Parathyroid adenoma (tissue), 2 donors: Measurements from ENCODE around the gene C1QTNF8.

Experiments used
- H2AFZ ChIP-seq: fragments of 300-600 bp; sonication (generic); one replicate; pipeline ENCODE4 v1.7.0; 2017; ENCODE audit warnings: antibody characterized with exemption, mild to moderate bottlenecking
- H3K27ac ChIP-seq: fragments of 300-600 bp; sonication (generic); one replicate; pipeline ENCODE4 v1.7.0; 2017
- H3K27me3 ChIP-seq: fragments of 300-600 bp; sonication (generic); one replicate; pipeline ENCODE4 v1.7.0; 2017; ENCODE audit warnings: low read length; ENCODE audit not compliant: control insufficient read depth, insufficient read depth
- H3K36me3 ChIP-seq: fragments of 300-600 bp; sonication (generic); one replicate; pipeline ENCODE4 v1.7.0; 2017; ENCODE audit warnings: low read length; ENCODE audit not compliant: control insufficient read depth, insufficient read depth
- H3K4me1 ChIP-seq: fragments of 300-600 bp; sonication (generic); one replicate; pipeline ENCODE4 v1.7.0; 2017; ENCODE audit warnings: control low read depth
- H3K4me2 ChIP-seq: fragments of 300-600 bp; sonication (generic); one replicate; pipeline ENCODE4 v1.7.0; 2017; ENCODE audit warnings: low read length
- H3K4me3 ChIP-seq: fragments of 300-600 bp; sonication (generic); one replicate; pipeline ENCODE4 v1.7.0; 2017; ENCODE audit warnings: low read depth, low read length
- H3K79me2 ChIP-seq: fragments of 300-600 bp; sonication (generic); one replicate; pipeline ENCODE4 v1.7.0; 2017; ENCODE audit warnings: control low read depth
- H3K9ac ChIP-seq: fragments of 300-600 bp; sonication (generic); one replicate; pipeline ENCODE4 v1.7.0; 2017; ENCODE audit warnings: mild to moderate bottlenecking
- H3K9me3 ChIP-seq: fragments of 300-600 bp; sonication (generic); one replicate; pipeline ENCODE4 v1.7.0; 2017; ENCODE audit warnings: low read length; ENCODE audit not compliant: control insufficient read depth
- CTCF ChIP-seq: fragments of 300-600 bp; sonication (generic); IDR thresholded peaks from one replicate; pipeline ENCODE4 v1.7.0; 2017; ENCODE audit warnings: antibody characterized with exemption, mild to moderate bottlenecking
- donor health status: primary hyperparathyroidism.

C1QTNF8 gene

DNA sequence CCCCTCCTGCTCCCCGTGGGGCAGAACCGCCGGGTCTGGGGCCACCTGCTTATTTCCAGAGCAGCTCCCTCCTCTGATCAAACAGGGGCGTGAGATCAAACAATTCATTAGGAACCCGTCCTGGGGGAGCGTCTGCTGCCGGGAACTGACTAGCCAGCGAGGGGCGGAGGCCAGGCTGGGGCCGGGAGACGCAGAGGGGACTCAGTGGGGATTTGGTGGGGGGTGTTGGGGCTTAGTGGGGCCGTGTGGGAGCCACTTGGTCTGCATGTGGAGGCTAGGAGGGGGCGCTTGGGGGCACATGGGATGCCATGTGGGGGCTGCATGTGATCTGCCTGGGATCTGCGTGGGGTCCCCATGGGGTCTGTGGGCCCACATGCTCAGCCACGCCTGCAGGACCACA lies 36.4 kb upstream of the C1QTNF8 start:
- H3K36me3 ChIP-seq = no peaks in the 10 kb centered on the region
- H3K9me3 ChIP-seq = no peaks in the 10 kb centered on the region
- no peak overlapping the region for H2AFZ ChIP-seq

DNA sequence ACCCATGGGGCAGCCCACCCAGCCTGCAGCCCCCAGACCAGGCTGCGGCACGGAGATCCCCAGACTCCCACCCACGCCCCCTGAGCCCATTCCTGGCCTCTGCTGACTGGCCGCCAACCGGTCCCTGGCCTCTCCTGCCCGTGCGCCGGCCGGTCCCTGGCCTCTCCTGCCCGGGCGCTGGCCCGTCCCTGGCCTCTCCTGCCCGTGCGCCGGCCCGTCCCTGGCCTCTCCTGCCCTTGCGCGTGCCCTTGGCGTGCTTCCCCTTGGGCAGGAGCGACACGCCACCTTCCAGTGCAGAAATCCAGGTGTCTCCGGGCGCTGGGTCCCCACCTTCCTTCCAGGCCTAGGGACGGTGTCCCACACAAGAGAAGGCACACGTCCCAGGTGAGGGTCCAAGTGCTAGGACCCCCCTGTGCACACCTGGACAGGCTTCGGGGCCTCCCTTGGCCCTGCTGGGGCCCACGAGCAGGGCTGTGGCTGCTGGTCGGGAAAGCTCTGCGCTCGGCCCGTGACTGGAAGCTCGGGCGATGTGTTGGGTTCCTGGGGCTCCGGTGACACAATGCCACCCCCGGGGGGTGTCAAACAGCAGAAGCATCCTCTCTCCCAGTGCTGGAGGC lies 35.4 kb upstream of the C1QTNF8 start:
- Histone ChIP-seq H3K36me3 (no peaks in the 10 kb centered on the region), H3K9ac (no peak overlapping the region), H3K4me2 (no peak overlapping the region), H3K4me3 (no peak overlapping the region), H3K27ac (no peak overlapping the region), H3K4me1 (no peaks in the 10 kb centered on the region), H3K79me2 (no peaks in the 10 kb centered on the region), H3K9me3 (no peaks in the 10 kb centered on the region), H3K27me3 (no peaks in the 10 kb centered on the region), H2AFZ (no peak overlapping the region)
- TF ChIP-seq CTCF = no peak

More for the DNA sequence above, 36.4 kb upstream of the C1QTNF8 start:
- Histone ChIP-seq H3K9ac (no peak overlapping the region), H3K4me3 (no peak overlapping the region), H3K4me2 (no peak overlapping the region), H3K27ac (no peak overlapping the region), H3K4me1 (no peaks in the 10 kb centered on the region), H3K79me2 (no peaks in the 10 kb centered on the region), H3K27me3 (no peaks in the 10 kb centered on the region)
- TF ChIP-seq CTCF = no peak

DNA sequence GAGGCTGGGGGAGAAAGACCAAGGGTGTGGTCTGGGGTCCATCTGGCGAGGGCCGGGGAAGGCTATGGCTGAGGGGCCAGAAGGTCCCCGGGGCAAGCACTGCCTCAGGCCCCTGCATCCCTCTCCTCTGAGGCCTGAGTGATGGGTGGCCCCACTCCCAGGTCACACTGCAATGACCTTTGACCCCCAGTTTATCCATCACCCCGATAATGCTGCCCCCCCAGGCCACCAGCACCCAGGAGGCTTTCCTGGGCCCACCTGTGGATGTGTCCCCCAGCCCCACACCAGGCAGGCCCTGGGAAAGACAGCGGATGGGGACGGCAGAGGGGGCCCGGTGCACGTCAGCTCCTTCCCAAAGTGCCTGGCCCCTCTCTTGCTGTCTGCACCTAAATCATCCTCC lies 34.3 kb upstream of the C1QTNF8 start:
- H3K4me1 ChIP-seq = no peaks in the 10 kb centered on the region
- no peak overlapping the region for H3K4me3 ChIP-seq
- TF ChIP-seq CTCF = no peak
- H3K36me3 ChIP-seq = no peaks in the 10 kb centered on the region
- no peak overlapping the region for H2AFZ ChIP-seq
- H3K79me2 ChIP-seq = no peaks in the 10 kb centered on the region
- H3K9me3 ChIP-seq = no peaks in the 10 kb centered on the region
- H3K27me3 ChIP-seq = no peaks in the 10 kb centered on the region
- no peak overlapping the region for H3K9ac ChIP-seq
- H3K4me2 ChIP-seq = no peak overlapping the region
- H3K27ac ChIP-seq = no peak overlapping the region

- Histone ChIP-seq H3K36me3 (no peaks in the 10 kb centered on the region), H3K27me3 (no peaks in the 10 kb centered on the region), H3K9me3 (no peaks in the 10 kb centered on the region), H3K27ac (no peak overlapping the region), H3K4me1 (no peaks in the 10 kb centered on the region), H3K9ac (no peak overlapping the region), H3K79me2 (no peaks in the 10 kb centered on the region), H2AFZ (no peak overlapping the region), H3K4me3 (no peak overlapping the region), H3K4me2 (no peak overlapping the region)
- no peak for TF ChIP-seq CTCF
These were observed 33.3 kb upstream of the C1QTNF8 start for GRCh38 chr16:1129106-1129960.
